ENCODE data around the gene CDC42EP2. TPM values are rescaled to one million over a fixed set of nuclear protein-coding genes. Genes with fewer than 3 reads are reported as not detected.

The CDC42EP2 gene
- total RNA-seq, 6 donors from 2014 or later: 7.7 to 45.2 (median 14.6) TPM

DNA sequence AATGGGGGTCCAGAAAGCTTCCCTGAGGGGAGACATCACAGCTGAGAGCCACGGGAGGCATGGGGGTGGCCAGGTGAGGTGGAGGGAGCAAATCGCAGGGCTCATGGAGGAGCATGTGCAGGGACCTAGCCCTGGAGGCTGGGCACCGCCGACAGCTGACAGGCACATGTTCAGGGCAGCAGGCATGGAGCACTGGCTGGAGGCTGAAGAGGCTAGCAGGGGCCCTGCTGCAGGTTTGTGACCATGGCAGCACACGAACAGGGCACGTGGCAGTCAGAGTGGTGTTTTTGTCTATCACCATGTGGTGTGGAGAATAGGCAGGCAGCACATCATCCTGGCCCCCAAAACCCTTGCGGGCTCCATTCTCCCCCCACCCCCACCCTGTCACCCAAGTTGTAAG is 10.1 kb upstream of the CDC42EP2 start:
- Histone ChIP-seq H3K4me1 (peaks cover 29 to 45% (median 32%) of the 10 kb centered on the region in 4 donors), H3K27ac (peak overlapping the region in 1 of 4 donors; percentile 9), H3K9me3 (no peaks in the 10 kb centered on the region), H3K4me3 (no peak overlapping the region), H3K36me3 (peaks cover 0 to 6% (median 0%) of the 10 kb centered on the region in 4 donors), H3K27me3 (no peaks in the 10 kb centered on the region)
- TF ChIP-seq POLR2AphosphoS5 (IDR thresholded peaks at IDR 0.05) (no peak), EP300 (IDR thresholded peaks at IDR 0.05) (no peak), POLR2A (IDR thresholded peaks at IDR 0.05) (no peak)
- TF ChIP-seq, protein P1, sequence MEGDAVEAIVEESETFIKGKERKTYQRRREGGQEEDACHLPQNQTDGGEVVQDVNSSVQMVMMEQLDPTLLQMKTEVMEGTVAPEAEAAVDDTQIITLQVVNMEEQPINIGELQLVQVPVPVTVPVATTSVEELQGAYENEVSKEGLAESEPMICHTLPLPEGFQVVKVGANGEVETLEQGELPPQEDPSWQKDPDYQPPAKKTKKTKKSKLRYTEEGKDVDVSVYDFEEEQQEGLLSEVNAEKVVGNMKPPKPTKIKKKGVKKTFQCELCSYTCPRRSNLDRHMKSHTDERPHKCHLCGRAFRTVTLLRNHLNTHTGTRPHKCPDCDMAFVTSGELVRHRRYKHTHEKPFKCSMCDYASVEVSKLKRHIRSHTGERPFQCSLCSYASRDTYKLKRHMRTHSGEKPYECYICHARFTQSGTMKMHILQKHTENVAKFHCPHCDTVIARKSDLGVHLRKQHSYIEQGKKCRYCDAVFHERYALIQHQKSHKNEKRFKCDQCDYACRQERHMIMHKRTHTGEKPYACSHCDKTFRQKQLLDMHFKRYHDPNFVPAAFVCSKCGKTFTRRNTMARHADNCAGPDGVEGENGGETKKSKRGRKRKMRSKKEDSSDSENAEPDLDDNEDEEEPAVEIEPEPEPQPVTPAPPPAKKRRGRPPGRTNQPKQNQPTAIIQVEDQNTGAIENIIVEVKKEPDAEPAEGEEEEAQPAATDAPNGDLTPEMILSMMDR (IDR thresholded peaks at IDR 0.05): no peak
- ATAC-seq (ENCODE audit: low FRiP score in 2 of 2) (no peak), DNase-seq (peak in 1 of 2 donors; percentile 49)
- WGBS, 2 donors: 90 to 96% methylated on average over 6 to 7 of the region's 7 CpGs

DNA sequence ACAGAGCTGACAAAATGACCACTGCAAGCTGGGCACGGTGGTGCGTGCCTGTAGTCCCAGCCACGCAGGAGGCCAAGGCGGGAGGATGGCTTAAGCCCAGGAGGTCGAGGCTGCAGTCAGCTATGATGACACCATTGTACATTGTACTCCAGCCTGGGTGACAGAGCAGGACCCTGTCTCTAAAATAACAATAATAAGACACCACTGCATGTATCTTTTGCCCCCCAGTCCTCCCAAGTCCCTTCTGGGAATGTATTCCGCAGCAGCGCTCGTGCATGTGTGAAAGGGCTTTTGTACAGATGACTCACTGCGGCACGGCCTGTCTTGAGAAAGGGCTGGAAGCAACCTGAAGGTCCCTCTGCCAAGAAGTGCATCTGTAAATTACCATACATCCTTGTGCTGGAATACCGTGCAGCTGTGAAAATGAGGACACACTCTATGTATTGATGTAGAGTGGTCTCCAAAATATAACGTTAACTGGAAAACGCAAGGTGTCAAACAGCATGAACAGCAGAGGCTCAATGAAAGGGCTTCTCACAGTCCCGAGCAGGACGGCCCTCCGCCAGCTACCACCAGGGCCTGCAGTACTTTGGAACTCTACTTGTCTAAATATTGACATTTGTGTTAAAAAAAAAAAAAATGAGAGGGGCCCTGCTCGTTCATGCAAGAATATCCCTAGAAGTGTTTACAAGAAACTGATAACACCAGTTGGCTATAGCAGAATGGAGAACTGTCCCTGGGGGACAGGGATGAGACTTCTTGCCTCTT is 9.0 kb upstream of the CDC42EP2 start:
- Histone ChIP-seq H3K4me1 (peaks cover 39 to 56% (median 43%) of the 10 kb centered on the region in 4 donors), H3K4me3 (no peak overlapping the region), H3K27ac (peak overlapping the region in 2 of 4 donors; percentile 18 to 40), H3K9me3 (no peaks in the 10 kb centered on the region), H3K36me3 (peaks cover 0 to 6% (median 0%) of the 10 kb centered on the region in 4 donors), H3K27me3 (no peaks in the 10 kb centered on the region)
- DNase-seq (peak in 1 of 2 donors; percentile 52), ATAC-seq (ENCODE audit: low FRiP score in 2 of 2) (no peak)
- 68 to 69% methylated on average over 17 of the region's 17 CpGs for WGBS, 2 donors
- TF ChIP-seq POLR2A (IDR thresholded peaks at IDR 0.05) (no peak), POLR2AphosphoS5 (IDR thresholded peaks at IDR 0.05) (no peak)

DNA sequence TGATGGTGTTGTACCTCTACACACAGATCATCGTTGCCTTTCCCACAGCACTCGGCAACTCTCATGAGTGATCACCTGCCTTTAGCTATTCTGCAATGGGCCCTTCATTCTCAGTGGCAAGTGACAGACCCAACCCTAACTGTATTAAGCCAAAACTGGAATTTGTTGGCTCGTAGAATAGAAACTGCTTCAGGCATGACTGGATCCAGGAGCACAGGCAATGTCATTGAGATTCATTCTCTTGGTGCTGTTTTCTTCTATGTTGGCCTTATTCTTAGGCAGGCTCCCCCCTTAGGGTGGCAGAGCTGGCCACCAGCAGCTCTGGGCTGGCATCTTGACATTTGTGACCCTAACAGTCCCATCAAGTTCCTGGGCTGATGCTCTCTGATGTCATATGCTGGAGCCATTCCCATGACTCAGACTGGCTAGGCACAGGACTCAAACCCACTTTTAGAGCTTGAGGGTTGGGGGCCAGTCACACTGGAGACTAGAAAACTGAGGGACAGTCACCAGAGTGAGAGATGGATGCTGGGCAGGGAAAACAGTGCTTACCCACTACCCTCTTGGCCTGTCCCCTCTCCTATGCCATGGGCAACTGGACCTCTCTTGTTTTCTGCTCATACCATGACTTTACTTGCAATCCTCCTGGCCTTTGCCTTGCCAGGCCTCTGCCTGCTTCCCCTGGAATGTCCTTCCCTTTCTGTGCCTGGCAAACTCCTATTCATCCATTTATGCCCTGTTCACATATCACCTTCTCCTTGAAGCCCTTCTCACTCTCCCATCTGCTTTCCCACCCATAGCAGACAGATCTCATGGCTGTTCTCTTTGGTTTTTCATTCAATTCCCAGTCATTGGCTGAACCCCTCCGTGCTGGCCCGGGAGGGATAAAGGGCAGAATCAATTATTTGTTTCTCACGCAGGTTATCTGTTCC is 7.1 kb upstream of the CDC42EP2 start:
- WGBS, 2 donors: 86 to 89% methylated on average over 6 of the region's 6 CpGs
- Histone ChIP-seq H3K9me3 (no peaks in the 10 kb centered on the region), H3K27me3 (no peaks in the 10 kb centered on the region), H3K4me3 (no peak overlapping the region), H3K27ac (peak overlapping the region; percentile 27 to 75 (median 69)), H3K4me1 (peaks cover 41 to 52% (median 45%) of the 10 kb centered on the region in 4 donors), H3K36me3 (peaks cover 0 to 6% (median 0%) of the 10 kb centered on the region in 4 donors)
- ATAC-seq (ENCODE audit: low FRiP score in 2 of 2) (no peak), DNase-seq (no peak)
- TF ChIP-seq EP300 (IDR thresholded peaks at IDR 0.05): no peak
- TF ChIP-seq, protein P1 (IDR thresholded peaks at IDR 0.05): no peak
- TF ChIP-seq POLR2A (IDR thresholded peaks at IDR 0.05): no peak
- TF ChIP-seq POLR2AphosphoS5 (IDR thresholded peaks at IDR 0.05): no peak

DNA sequence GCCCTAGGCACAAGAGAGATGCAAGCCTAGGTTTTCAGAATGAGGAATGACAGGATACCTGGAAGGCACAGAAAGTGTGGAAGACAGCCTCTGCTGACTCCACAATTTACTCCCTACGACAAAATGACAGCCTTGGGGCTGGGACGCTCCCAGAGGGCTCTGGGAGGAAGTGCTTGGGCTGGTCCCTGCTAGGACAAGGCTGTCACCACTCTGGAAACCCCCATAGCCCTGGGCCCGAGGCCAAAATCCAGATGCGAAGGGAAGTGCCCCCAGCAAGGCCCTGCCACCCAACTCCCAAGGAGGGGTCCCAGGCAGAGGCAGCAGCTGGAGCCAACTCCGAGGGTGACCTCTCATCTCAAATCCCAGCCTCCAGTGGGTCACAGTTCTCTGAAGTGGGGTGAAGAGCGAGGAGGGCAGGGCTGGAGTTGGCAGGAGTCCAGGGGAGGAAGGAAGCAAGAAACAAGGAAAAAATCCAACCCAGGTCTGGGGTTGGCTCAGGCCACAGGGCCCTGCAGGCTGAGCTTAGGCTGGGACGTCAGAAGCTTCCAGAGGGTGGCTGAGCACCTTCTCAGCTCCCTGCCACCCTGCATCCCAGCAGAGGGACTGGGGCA is 6.3 kb upstream of the CDC42EP2 start:
- Histone ChIP-seq H3K9me3 (no peaks in the 10 kb centered on the region), H3K4me3 (no peak overlapping the region), H3K36me3 (peaks cover 0 to 6% (median 0%) of the 10 kb centered on the region in 4 donors), H3K27me3 (no peaks in the 10 kb centered on the region), H3K4me1 (peaks cover 41 to 52% (median 49%) of the 10 kb centered on the region in 4 donors), H3K27ac (peak overlapping the region; percentile 27 to 75 (median 69))
- WGBS, 2 donors: 2 to 8% methylated on average over 5 to 7 of the region's 7 CpGs
- ATAC-seq (ENCODE audit: low FRiP score in 2 of 2): peak; percentile 37 to 52
- peak; percentile 32 to 64 for DNase-seq
- TF ChIP-seq POLR2A (IDR thresholded peaks at IDR 0.05): no peak
- peak; percentile 37 to 40 for TF ChIP-seq POLR2AphosphoS5 (IDR thresholded peaks at IDR 0.05)
- TF ChIP-seq, protein P1 (IDR thresholded peaks at IDR 0.05): peak in 1 of 6 experiments; percentile 15
- TF ChIP-seq EP300 (IDR thresholded peaks at IDR 0.05): peak in 1 of 4 donors; percentile 23
